PC-9 (cell line): ENCODE results near the gene RBM8A.

ENCODE experiments used
- EZH2 ChIP-seq: fragments of 200-600 bp; sonication (generic); IDR thresholded peaks from 2 replicates; pipeline ENCODE4 v1.8.0; 2017; ENCODE audit warnings: antibody characterized with exemption, low read depth
- TF ChIP-seq, protein P1 (sequence below): fragments of 200-600 bp; sonication (generic); conservative IDR thresholded peaks from 2 replicates; pipeline ENCODE4 v1.6.1; 2017; ENCODE audit warnings: mixed run types, antibody characterized with exemption, mild to moderate bottlenecking, moderate library complexity

DNA sequence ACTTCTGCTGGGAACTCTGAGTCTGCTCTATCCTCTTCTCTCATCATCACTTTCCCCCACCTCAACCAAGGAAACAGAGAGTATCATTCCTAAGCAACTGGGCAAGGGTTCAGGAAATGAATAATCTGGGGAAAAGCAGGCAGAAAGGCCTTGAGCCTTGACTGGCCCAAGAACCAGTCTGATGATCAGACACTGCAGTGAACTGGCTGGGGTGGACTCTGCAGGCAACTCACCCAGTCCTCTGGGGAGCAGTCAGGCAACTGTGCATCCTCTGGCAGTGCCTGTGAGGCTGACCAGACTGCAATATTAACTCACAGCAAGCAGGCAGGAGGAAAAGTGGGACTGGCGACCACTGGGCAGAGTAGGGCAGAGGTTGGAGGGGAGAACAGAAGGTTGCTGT lies 42.6 kb downstream of the RBM8A start:
- TF ChIP-seq, protein P1, sequence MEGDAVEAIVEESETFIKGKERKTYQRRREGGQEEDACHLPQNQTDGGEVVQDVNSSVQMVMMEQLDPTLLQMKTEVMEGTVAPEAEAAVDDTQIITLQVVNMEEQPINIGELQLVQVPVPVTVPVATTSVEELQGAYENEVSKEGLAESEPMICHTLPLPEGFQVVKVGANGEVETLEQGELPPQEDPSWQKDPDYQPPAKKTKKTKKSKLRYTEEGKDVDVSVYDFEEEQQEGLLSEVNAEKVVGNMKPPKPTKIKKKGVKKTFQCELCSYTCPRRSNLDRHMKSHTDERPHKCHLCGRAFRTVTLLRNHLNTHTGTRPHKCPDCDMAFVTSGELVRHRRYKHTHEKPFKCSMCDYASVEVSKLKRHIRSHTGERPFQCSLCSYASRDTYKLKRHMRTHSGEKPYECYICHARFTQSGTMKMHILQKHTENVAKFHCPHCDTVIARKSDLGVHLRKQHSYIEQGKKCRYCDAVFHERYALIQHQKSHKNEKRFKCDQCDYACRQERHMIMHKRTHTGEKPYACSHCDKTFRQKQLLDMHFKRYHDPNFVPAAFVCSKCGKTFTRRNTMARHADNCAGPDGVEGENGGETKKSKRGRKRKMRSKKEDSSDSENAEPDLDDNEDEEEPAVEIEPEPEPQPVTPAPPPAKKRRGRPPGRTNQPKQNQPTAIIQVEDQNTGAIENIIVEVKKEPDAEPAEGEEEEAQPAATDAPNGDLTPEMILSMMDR, result no peak
- no peak for TF ChIP-seq EZH2
